HEK293 (cell line): Measurements from ENCODE around the gene PIP5KL1.

Experiments
- HOXD13 ChIP-seq: sonication (generic); formaldehyde crosslinking; IDR thresholded peaks from 2 replicates; pipeline ENCODE4 v1.8.0; 2022; ENCODE audit warnings: missing genetic modification reagents, borderline replicate concordance
- IKZF3 ChIP-seq: fragments of 450-650 bp; IDR thresholded peaks from 2 replicates; pipeline ENCODE4 v1.5.0; 2018; ENCODE audit warnings: missing biosample characterization, mild to moderate bottlenecking, missing genetic modification characterization, moderate library complexity
- REPIN1 ChIP-seq: fragments of 450-650 bp; formaldehyde crosslinking; IDR thresholded peaks from 2 replicates; pipeline ENCODE4 v1.5.1; 2017; ENCODE audit warnings: missing biosample characterization, missing genetic modification characterization, low read depth
- ZFP41 ChIP-seq: fragments of 450-650 bp; formaldehyde crosslinking; IDR thresholded peaks from 2 replicates; pipeline ENCODE4 v1.5.1; 2016; ENCODE audit warnings: missing biosample characterization, missing genetic modification characterization, borderline replicate concordance
- ZNF24 ChIP-seq: fragments of 450-650 bp; formaldehyde crosslinking; IDR thresholded peaks from 2 replicates; pipeline ENCODE4 v1.5.1; 2016; ENCODE audit warnings: missing biosample characterization, missing genetic modification characterization
- ZNF248 ChIP-seq: fragments of 450-650 bp; formaldehyde crosslinking; IDR thresholded peaks from 2 replicates; pipeline ENCODE4 v1.5.1; 2017; ENCODE audit warnings: missing biosample characterization, missing genetic modification characterization
- ZNF610 ChIP-seq: fragments of 450-650 bp; formaldehyde crosslinking; IDR thresholded peaks from 2 replicates; pipeline ENCODE4 v1.5.1; 2016; ENCODE audit warnings: missing biosample characterization, missing genetic modification characterization, borderline replicate concordance
- TF ChIP-seq, protein P1 (sequence below): fragments of 450-650 bp; formaldehyde crosslinking; IDR thresholded peaks from 2 replicates; pipeline ENCODE4 v1.5.1; 2016; ENCODE audit warnings: missing biosample characterization, missing genetic modification characterization
- TF ChIP-seq, protein P2 (sequence below): fragments of 450-650 bp; formaldehyde crosslinking; IDR thresholded peaks from 2 replicates; pipeline ENCODE4 v1.5.1; 2016; ENCODE audit warnings: missing biosample characterization, missing genetic modification characterization
- TF ChIP-seq, protein P3 (sequence below): fragments of 450-650 bp; formaldehyde crosslinking; IDR thresholded peaks from 2 replicates; pipeline ENCODE4 v1.5.1; 2016; ENCODE audit warnings: missing biosample characterization, missing genetic modification characterization
- TF ChIP-seq, protein P4 (sequence below): fragments of 450-650 bp; formaldehyde crosslinking; IDR thresholded peaks from 2 replicates; pipeline ENCODE4 v1.5.1; 2016; ENCODE audit warnings: missing biosample characterization, missing genetic modification characterization

DNA sequence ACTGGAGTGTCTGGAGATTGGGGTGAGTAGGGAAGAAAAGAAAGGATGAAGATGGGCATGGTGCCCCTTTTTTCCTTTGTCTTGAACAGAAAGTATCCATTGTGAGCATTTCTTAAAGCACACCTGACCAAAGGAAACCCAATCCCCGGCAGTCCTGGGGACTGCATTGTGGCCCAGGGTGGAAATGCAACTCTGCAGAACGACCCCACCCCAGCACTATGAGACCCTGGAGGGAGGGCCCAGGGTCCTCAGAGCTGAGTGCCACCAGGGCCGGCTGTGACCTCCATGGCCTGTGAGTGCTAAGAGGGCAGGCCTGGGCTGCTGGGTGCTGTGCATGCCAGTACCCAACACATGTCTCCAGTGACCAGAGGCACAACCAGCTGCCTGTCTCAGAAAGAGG is 31.7 kb upstream of the PIP5KL1 start:
- TF ChIP-seq HOXD13 (CRISPR knock-in tag): no peak
- TF ChIP-seq, protein P1, sequence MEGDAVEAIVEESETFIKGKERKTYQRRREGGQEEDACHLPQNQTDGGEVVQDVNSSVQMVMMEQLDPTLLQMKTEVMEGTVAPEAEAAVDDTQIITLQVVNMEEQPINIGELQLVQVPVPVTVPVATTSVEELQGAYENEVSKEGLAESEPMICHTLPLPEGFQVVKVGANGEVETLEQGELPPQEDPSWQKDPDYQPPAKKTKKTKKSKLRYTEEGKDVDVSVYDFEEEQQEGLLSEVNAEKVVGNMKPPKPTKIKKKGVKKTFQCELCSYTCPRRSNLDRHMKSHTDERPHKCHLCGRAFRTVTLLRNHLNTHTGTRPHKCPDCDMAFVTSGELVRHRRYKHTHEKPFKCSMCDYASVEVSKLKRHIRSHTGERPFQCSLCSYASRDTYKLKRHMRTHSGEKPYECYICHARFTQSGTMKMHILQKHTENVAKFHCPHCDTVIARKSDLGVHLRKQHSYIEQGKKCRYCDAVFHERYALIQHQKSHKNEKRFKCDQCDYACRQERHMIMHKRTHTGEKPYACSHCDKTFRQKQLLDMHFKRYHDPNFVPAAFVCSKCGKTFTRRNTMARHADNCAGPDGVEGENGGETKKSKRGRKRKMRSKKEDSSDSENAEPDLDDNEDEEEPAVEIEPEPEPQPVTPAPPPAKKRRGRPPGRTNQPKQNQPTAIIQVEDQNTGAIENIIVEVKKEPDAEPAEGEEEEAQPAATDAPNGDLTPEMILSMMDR (tag by site-specific recombination): no peak
- TF ChIP-seq, protein P2, sequence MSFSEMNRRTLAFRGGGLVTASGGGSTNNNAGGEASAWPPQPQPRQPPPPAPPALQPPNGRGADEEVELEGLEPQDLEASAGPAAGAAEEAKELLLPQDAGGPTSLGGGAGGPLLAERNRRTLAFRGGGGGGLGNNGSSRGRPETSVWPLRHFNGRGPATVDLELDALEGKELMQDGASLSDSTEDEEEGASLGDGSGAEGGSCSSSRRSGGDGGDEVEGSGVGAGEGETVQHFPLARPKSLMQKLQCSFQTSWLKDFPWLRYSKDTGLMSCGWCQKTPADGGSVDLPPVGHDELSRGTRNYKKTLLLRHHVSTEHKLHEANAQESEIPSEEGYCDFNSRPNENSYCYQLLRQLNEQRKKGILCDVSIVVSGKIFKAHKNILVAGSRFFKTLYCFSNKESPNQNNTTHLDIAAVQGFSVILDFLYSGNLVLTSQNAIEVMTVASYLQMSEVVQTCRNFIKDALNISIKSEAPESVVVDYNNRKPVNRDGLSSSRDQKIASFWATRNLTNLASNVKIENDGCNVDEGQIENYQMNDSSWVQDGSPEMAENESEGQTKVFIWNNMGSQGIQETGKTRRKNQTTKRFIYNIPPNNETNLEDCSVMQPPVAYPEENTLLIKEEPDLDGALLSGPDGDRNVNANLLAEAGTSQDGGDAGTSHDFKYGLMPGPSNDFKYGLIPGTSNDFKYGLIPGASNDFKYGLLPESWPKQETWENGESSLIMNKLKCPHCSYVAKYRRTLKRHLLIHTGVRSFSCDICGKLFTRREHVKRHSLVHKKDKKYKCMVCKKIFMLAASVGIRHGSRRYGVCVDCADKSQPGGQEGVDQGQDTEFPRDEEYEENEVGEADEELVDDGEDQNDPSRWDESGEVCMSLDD (tag by site-specific recombination): no peak
- TF ChIP-seq REPIN1 (tag by site-specific recombination): no peak
- TF ChIP-seq, protein P3, sequence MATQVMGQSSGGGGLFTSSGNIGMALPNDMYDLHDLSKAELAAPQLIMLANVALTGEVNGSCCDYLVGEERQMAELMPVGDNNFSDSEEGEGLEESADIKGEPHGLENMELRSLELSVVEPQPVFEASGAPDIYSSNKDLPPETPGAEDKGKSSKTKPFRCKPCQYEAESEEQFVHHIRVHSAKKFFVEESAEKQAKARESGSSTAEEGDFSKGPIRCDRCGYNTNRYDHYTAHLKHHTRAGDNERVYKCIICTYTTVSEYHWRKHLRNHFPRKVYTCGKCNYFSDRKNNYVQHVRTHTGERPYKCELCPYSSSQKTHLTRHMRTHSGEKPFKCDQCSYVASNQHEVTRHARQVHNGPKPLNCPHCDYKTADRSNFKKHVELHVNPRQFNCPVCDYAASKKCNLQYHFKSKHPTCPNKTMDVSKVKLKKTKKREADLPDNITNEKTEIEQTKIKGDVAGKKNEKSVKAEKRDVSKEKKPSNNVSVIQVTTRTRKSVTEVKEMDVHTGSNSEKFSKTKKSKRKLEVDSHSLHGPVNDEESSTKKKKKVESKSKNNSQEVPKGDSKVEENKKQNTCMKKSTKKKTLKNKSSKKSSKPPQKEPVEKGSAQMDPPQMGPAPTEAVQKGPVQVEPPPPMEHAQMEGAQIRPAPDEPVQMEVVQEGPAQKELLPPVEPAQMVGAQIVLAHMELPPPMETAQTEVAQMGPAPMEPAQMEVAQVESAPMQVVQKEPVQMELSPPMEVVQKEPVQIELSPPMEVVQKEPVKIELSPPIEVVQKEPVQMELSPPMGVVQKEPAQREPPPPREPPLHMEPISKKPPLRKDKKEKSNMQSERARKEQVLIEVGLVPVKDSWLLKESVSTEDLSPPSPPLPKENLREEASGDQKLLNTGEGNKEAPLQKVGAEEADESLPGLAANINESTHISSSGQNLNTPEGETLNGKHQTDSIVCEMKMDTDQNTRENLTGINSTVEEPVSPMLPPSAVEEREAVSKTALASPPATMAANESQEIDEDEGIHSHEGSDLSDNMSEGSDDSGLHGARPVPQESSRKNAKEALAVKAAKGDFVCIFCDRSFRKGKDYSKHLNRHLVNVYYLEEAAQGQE (tag by site-specific recombination): no peak
- TF ChIP-seq, protein P4, sequence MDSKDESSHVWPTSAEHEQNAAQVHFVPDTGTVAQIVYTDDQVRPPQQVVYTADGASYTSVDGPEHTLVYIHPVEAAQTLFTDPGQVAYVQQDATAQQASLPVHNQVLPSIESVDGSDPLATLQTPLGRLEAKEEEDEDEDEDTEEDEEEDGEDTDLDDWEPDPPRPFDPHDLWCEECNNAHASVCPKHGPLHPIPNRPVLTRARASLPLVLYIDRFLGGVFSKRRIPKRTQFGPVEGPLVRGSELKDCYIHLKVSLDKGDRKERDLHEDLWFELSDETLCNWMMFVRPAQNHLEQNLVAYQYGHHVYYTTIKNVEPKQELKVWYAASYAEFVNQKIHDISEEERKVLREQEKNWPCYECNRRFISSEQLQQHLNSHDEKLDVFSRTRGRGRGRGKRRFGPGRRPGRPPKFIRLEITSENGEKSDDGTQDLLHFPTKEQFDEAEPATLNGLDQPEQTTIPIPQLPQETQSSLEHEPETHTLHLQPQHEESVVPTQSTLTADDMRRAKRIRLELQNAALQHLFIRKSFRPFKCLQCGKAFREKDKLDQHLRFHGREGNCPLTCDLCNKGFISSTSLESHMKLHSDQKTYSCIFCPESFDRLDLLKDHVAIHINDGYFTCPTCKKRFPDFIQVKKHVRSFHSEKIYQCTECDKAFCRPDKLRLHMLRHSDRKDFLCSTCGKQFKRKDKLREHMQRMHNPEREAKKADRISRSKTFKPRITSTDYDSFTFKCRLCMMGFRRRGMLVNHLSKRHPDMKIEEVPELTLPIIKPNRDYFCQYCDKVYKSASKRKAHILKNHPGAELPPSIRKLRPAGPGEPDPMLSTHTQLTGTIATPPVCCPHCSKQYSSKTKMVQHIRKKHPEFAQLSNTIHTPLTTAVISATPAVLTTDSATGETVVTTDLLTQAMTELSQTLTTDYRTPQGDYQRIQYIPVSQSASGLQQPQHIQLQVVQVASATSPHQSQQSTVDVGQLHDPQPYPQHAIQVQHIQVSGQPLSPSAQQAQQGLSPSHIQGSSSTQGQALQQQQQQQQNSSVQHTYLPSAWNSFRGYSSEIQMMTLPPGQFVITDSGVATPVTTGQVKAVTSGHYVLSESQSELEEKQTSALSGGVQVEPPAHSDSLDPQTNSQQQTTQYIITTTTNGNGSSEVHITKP (tag by site-specific recombination): no peak
- TF ChIP-seq ZNF610 (tag by site-specific recombination): no peak
- no peak for TF ChIP-seq ZNF248 (tag by site-specific recombination)
- no peak for TF ChIP-seq ZNF24 (tag by site-specific recombination)
- TF ChIP-seq ZFP41 (tag by site-specific recombination): no peak
- TF ChIP-seq IKZF3: no peak
